ENCODE measurements around the gene TRPM1.

DNA sequence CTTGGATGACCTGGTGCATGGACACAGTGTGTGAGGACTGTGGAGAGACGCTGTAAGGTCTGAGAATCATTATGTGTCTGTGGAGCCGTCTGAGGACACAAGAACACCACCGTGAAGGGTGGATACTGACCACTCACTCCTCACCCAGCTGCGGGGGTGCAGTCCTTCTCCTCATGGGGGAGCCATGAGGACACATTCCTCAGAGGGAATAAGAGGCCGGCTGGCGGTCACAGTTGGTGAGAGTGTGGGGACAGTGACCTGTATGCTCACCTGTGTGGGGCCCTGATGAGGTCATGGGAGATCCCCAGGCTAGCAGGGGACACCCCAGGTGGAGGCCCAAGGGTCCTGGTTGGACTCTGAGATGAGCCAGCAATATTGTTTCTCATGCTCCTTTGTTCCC, 2.5 kb upstream of the TRPM1 start:
- TF ChIP-seq GATA3 (IDR thresholded peaks at IDR 0.05; ENCODE audit: low read depth, low read length) (no peak), GATA2 (IDR thresholded peaks at IDR 0.05; ENCODE audit: low read depth, low read length) (no peak)
